IPS-18a (cell line): ENCODE measurements around the gene AHRR.

Experiments used
- H3K27ac ChIP-seq: one replicate; pipeline ENCODE4 v1.5.1; 2013; ENCODE audit warnings: low read length
- H3K27me3 ChIP-seq: one replicate; pipeline ENCODE4 v1.6.1; 2013; ENCODE audit warnings: mild to moderate bottlenecking, low read length; ENCODE audit not compliant: control insufficient read depth, insufficient read depth
- H3K36me3 ChIP-seq: one replicate; pipeline ENCODE4 v1.6.1; 2013; ENCODE audit warnings: low read depth, low read length; ENCODE audit not compliant: control insufficient read depth
- H3K4me1 ChIP-seq: one replicate; pipeline ENCODE4 v1.6.1; 2013; ENCODE audit warnings: low read depth, low read length; ENCODE audit not compliant: control insufficient read depth
- H3K4me3 ChIP-seq: one replicate; pipeline ENCODE4 v1.5.1; 2013; ENCODE audit warnings: low read length
- H3K9ac ChIP-seq: one replicate; pipeline ENCODE4 v1.6.1; 2013; ENCODE audit warnings: mild to moderate bottlenecking, low read length, moderate library complexity
- H3K9me3 ChIP-seq: one replicate; pipeline ENCODE4 v1.6.1; 2013; ENCODE audit warnings: low read depth, low read length; ENCODE audit not compliant: control insufficient read depth

The AHRR gene

DNA sequence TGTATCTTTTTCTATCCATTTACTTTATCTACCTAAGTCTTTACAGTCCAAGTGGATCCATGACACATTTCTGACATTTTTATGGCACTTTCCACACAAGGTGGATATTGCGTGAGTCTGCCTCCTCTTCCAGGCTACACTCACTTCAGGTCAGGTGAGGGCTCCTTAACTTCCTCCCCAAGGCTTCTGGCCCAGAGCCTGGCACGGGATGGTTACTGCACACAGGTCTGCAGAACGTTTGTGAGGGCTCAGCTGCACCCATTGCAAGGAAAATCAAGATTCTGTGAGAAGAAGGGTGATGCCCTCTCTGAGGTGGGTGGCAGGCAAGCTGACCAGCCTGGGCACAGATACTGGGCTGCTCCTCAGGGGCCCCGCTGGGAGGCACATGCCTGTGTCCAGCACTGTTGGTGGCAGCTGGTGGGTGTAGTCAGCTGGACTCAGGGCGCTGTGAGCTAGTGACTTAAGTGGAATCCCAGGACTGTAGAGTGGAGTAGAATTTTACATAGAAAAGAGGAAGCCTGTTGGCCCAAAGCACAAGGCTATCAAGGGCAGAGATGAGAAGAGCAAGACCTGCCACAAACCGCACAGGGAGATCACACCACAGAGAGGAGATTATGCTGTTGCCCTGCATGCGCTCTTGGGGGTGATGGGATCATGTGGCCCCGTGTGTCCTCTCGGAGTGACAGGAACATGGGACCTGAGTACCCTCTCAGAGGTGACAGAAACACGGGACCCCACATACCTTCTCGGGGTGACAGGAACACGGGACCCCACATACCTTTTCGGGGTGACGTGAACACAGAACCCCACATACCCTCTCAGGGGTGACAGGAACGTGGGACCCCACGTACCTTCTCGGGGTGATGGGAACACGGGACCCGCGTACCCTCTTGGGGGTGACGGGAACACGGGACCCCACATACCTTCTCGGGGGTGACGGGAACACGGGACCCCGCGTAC is 21.3 kb downstream of the AHRR start:
- peaks cover 10% of the 10 kb centered on the region for H3K4me1 ChIP-seq
- no peak overlapping the region for H3K4me3 ChIP-seq
- no peak overlapping the region for H3K27ac ChIP-seq
- no peak overlapping the region for H3K9ac ChIP-seq
- peaks cover 28% of the 10 kb centered on the region for H3K27me3 ChIP-seq
- no peaks in the 10 kb centered on the region for H3K9me3 ChIP-seq
- H3K36me3 ChIP-seq: no peaks in the 10 kb centered on the region

DNA sequence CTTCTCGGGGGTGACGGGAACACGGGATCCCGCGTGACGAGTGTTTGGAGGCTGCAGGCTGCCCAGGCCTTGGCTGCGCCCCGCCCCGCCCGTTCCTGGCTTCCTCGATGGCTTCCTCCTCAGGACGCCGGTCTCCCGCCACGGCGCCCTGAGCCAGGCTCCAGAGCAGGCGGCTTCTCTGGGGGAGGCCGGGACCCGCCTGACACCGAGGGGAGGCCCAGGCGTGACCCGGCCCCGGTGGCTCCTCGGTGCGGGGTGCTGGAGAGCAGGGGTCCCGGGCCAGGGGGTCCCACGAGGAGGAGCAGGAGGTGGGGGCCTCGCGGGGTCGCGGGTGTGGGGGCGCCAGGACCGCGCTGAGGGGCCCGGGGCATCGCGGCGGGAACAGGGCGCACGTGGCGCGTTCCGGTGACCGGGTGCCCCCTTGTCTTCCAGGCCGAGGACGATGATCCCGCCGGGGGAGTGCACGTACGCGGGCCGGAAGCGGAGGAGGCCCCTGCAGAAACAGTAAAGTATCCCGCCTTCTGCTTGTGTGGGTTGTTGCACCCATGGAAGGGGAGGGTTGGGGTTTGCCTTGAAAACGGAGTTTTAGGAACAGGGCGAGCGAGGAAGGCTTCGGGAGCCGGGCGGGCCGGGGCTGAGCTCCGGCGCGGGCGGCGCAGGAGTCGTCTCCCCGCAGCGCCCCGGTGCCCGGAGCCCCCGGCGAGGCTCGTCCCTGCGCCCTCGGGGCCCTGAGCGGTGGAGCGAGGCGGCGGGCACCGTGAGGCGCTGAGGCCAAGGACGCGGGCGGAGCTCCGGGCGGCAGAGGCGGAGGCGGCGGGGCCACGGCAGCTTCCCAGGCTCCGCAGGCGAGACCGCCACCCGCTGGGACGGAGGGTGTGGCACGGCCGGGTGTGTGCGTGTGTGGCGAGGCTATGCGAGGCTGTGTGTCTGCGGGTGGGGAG is 22.2 kb downstream of the AHRR start:
- Histone ChIP-seq H3K9ac (no peak overlapping the region), H3K36me3 (no peaks in the 10 kb centered on the region), H3K4me3 (peak overlapping the region; percentile 27), H3K9me3 (no peaks in the 10 kb centered on the region), H3K27me3 (peaks cover 28% of the 10 kb centered on the region), H3K4me1 (peaks cover 6% of the 10 kb centered on the region), H3K27ac (no peak overlapping the region)

DNA sequence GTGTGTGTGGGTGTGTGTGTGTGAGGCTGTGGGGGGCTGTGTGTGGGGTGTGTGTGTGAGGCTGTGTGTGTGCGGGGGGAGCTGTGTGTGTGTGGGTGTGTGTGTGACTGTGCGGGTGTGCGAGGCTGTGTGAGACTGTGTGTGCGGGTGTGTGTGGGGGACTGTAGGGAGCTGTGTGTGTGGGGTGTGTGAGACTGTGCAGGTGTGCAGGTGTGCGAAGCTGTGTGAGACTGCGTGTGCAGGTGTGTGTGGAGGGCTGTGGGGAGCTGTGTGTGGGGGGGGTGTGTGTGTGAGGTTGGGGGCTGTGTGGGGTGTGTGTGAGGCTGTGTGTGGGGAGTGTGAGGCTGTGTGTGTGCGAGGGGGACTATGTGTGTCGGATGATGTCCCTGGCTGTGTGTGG is 23.2 kb downstream of the AHRR start:
- H3K4me3 ChIP-seq: no peak overlapping the region
- no peaks in the 10 kb centered on the region for H3K36me3 ChIP-seq
- no peaks in the 10 kb centered on the region for H3K9me3 ChIP-seq
- H3K9ac ChIP-seq: no peak overlapping the region
- peaks cover 28% of the 10 kb centered on the region for H3K27me3 ChIP-seq
- H3K27ac ChIP-seq: no peak overlapping the region
- peaks cover 6% of the 10 kb centered on the region for H3K4me1 ChIP-seq

DNA sequence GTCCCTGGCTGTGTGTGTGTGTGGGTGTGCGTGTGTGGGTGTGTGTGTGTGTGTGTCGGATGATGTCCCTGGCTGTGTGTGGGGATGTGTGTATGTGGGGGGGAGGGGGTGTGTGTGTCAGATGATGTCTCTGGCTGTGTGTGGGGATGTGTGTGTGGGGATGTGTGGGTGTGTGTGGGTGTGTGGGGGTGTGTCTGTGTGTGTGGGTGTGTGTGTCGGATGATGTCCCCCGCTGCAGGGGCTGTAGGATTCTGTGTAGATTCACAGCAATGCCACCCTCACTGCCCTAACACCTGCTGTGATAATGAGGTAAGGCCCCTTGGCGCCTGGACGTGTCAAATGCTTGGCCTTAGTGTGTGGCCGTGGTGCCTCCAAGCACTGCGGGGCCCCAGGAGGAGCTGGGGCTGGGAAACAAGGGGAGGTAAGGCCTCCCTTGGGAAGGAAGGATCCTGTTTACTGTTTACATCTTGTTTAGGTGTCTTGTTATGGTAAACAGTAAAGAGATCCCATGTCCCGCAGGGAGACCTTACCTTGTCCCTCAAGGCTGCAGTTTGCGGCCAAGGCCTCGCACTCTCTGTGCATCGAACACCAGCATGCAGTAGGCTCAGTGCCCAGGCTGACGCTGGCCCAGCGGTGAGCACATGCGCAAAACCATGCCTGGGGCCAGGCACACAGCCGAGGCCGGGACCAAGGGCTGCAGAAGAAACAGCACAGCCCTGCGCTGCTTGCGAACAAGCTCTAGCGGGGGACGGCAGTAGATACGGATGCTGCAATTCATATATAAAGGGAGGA is 24.1 kb downstream of the AHRR start:
- no peak overlapping the region for H3K9ac ChIP-seq
- H3K27me3 ChIP-seq: peaks cover 28% of the 10 kb centered on the region
- H3K4me1 ChIP-seq: peaks cover 6% of the 10 kb centered on the region
- no peak overlapping the region for H3K27ac ChIP-seq
- H3K36me3 ChIP-seq: no peaks in the 10 kb centered on the region
- no peak overlapping the region for H3K4me3 ChIP-seq
- H3K9me3 ChIP-seq: no peaks in the 10 kb centered on the region

DNA sequence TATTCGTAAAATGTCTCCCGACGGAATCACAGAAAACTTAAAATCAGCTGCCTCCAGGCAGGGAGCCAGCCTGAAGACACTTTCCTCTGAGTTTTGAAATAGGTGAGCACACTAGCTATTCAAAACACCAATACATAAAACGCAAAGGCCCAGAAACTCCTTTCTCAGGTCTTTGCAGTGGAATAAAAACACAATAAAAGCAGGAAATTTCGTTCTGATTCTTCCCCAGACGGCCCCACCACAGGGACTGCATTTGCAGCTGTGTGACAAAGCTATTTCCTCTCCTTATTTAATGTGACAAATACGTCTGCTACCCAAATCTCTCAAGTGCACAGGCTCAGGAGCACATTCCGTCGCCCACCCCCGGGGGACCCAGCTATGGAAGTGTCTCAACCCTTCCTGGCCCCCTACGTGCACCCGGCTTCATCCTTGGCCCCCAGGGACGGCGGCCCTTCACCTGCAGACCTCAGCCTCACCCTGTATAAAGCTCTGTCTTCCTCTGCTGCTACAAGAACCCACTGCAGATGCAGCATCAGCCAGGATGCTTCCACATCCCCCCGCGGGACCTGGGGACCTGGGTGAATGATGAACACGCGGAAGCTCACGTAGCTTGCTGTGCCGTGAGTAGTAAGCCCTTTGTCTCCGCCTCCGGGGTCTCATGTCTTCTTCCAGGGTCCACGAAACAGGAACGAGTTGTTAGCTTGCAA is 24.9 kb downstream of the AHRR start:
- Histone ChIP-seq H3K36me3 (no peaks in the 10 kb centered on the region), H3K9ac (no peak overlapping the region), H3K27me3 (peaks cover 28% of the 10 kb centered on the region), H3K27ac (no peak overlapping the region), H3K9me3 (no peaks in the 10 kb centered on the region), H3K4me3 (no peak overlapping the region), H3K4me1 (peaks cover 6% of the 10 kb centered on the region)

DNA sequence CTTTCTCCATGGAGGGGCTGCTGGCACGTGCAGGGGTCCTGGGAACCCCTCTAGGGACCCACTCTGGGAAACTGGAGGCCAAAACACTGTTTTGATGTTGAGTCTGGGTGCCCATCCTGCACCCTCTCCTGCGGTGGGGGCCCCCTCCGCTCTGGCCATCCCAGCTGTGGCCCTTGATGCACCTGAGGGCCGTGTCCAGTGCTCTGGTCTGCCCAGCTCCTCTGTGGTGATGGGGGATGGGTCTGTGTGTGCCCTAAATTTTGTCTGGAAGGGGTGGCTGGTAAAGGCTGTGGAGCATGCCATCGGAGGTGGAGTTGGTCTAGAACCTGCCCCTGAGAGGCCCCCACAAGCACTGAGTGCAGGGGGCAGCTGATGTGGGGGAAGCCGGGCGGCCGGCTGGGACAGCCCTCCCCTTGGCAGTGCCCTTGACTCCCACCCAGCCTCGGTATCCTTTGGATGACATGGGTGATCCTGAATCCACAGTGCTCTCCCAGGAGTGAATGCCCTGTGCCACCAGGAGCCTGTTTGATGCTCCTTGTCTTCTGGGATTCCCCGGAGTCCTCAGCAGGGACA is 26.3 kb downstream of the AHRR start:
- Histone ChIP-seq H3K36me3 (no peaks in the 10 kb centered on the region), H3K4me1 (peaks cover 6% of the 10 kb centered on the region), H3K27ac (no peak overlapping the region), H3K9me3 (no peaks in the 10 kb centered on the region), H3K27me3 (peaks cover 16% of the 10 kb centered on the region), H3K4me3 (no peak overlapping the region), H3K9ac (no peak overlapping the region)

DNA sequence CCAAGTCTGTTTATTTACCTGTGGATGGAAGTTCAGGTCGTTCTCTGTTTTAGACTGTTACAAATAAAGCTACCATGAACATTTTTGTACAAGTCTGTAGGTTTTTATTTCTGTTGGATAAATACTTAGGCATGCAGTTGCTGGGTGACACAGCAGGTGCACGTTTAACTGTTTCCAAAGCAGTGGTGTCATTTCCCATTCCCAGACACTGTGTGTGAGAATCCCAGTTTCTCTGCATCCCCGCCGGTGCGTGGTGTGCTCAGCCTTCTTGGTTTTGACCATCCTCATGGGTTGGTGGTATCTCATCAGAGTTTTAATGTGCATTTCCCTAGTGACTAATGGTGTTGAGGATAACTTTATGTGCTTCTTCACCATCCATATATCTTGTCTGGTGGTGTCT is 27.2 kb downstream of the AHRR start:
- no peak overlapping the region for H3K4me3 ChIP-seq
- H3K9me3 ChIP-seq: no peaks in the 10 kb centered on the region
- no peaks in the 10 kb centered on the region for H3K36me3 ChIP-seq
- H3K9ac ChIP-seq: no peak overlapping the region
- H3K27me3 ChIP-seq: peaks cover 7% of the 10 kb centered on the region
- H3K27ac ChIP-seq: no peak overlapping the region
- H3K4me1 ChIP-seq: peaks cover 6% of the 10 kb centered on the region

DNA sequence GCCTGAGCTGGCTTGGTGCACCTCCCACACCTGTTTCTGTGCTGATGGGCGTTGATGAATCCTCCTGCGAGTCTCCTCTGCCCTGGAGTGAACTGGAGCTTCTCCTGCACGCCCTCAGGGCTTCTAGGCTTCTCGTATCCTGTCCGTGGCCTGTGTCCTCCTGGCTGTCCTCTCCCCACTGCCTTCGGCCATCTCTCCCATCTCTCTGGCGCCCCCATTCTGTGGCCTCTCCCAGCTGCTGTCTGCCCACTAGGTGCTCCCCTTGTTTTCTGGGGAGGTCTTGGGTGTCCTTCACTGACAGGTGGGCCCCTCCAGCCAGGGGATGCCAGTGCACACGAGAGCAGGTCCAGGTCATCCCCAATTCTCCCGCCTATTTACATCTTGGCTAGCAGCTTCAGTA is 28.8 kb downstream of the AHRR start:
- Histone ChIP-seq H3K4me1 (peaks cover 6% of the 10 kb centered on the region), H3K27me3 (no peaks in the 10 kb centered on the region), H3K4me3 (no peak overlapping the region), H3K27ac (no peak overlapping the region), H3K9me3 (no peaks in the 10 kb centered on the region), H3K36me3 (no peaks in the 10 kb centered on the region), H3K9ac (no peak overlapping the region)

DNA sequence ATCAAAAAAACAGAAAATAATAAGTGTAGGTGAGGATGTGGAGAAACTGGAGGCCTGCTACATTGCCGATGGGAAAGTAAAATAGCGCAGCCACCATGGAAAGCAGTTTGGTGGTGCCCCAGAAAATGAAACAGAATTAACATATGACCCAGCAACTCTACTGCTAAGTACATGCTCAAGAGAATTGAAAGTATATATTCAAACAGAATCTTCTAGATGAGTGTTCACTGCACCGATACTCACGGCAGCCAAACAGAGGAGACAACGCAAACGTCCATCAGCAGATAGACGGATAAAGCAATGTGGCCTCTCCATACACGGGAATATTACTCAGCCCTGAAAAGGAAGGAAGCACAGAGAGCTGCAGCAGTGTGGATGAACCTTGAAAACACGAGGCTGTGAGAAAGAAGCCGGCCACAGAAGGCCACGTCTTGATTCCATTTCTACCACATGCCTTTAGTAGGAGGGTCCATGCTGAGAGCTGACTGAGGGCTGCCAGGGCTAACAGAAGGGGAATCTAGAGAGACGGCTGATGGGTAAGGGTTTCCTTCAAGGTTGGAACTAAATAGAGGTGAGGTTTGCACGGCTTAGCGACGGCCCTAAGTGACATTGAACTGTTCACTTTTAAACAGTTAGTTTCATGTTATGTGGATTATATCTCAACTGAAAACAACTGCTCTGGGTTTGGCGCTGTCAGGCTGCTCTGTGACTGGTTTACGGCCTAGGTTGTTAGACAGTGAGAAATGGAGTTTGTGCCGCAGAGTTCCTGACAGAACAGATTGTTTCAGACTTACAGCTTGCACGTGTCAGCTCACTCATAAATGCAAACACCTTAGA is 29.8 kb downstream of the AHRR start:
- H3K4me3 ChIP-seq: no peak overlapping the region
- H3K9me3 ChIP-seq: no peaks in the 10 kb centered on the region
- no peak overlapping the region for H3K27ac ChIP-seq
- H3K4me1 ChIP-seq: peaks cover 3% of the 10 kb centered on the region
- H3K9ac ChIP-seq: no peak overlapping the region
- H3K27me3 ChIP-seq: no peaks in the 10 kb centered on the region
- H3K36me3 ChIP-seq: no peaks in the 10 kb centered on the region

DNA sequence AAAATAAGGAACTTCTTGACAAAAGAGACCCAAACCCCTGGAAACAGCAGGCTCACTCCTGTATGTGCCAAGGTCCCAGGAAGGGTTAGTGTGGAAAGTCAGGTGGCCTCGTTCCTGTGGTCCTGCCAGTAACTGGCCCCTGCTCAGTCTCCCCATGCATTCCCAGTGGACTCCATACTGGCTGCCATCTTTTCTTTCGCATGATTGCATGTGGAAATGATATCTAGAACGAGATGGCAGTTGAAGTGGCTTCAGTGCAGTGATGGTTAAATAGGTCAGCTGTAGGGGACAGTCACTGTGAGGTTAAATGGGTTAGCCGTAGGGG is 30.4 kb downstream of the AHRR start:
- Histone ChIP-seq H3K4me3 (no peak overlapping the region), H3K36me3 (no peaks in the 10 kb centered on the region), H3K4me1 (no peaks in the 10 kb centered on the region), H3K9ac (no peak overlapping the region), H3K27me3 (no peaks in the 10 kb centered on the region), H3K9me3 (no peaks in the 10 kb centered on the region), H3K27ac (no peak overlapping the region)
